GM19238 (cell line): ENCODE measurements around the gene SLC16A3.
"Not testable (repeated sequence)": the region's sequence is repeated elsewhere in the genome, so short reads cannot be mapped to it uniquely, and the experiment has no call there.

ENCODE experiments used
- DNase-seq: peaks from one replicate; pipeline ENCODE4 v3.0.0; 2011; ENCODE audit warnings: low spot score; ENCODE audit not compliant: insufficient read length

The SLC16A3 gene

GRCh38 chr17:82228842-82229697 is at the start of gene SLC16A3:
TSS of gene SLC16A3 (plus strand) at chr17:82229042. CDS start at chr17:82236009, 6,967 bp downstream.
- DNase-seq: peak; percentile 91

- DNase-seq: no peak
Measured at GRCh38 chr17:82179412-82179811, 49.4 kb upstream of the SLC16A3 start.

GRCh38 chr17:82179946-82180475 is 48.8 kb upstream of the SLC16A3 start:
- DNase-seq: no peak

- no peak for DNase-seq
Measured at GRCh38 chr17:82180776-82181528, 47.9 kb upstream of the SLC16A3 start.

- no peak for DNase-seq
Measured at GRCh38 chr17:82184761-82185160, 44.1 kb upstream of the SLC16A3 start.

GRCh38 chr17:82186221-82186620 is 42.6 kb upstream of the SLC16A3 start:
- no peak for DNase-seq

GRCh38 chr17:82187500-82187899 is 41.3 kb upstream of the SLC16A3 start:
- no peak for DNase-seq

GRCh38 chr17:82188001-82188961 is 40.6 kb upstream of the SLC16A3 start:
- no peak for DNase-seq

- DNase-seq: not testable (repeated sequence)
Measured at GRCh38 chr17:82193050-82193449, 35.8 kb upstream of the SLC16A3 start.

GRCh38 chr17:82193520-82194220 is 35.2 kb upstream of the SLC16A3 start:
- no peak for DNase-seq

GRCh38 chr17:82194765-82195164 is 34.1 kb upstream of the SLC16A3 start:
- no peak for DNase-seq

GRCh38 chr17:82195675-82196672 is 32.9 kb upstream of the SLC16A3 start:
- no peak for DNase-seq

GRCh38 chr17:82198092-82198491 is 30.8 kb upstream of the SLC16A3 start:
- DNase-seq: no peak

GRCh38 chr17:82199496-82199895 is 29.3 kb upstream of the SLC16A3 start:
- DNase-seq: no peak

- no peak for DNase-seq
Measured at GRCh38 chr17:82200135-82200534, 28.7 kb upstream of the SLC16A3 start.

- DNase-seq: no peak
Measured at GRCh38 chr17:82200743-82201497, 27.9 kb upstream of the SLC16A3 start.

GRCh38 chr17:82201498-82201910 is 27.3 kb upstream of the SLC16A3 start:
- DNase-seq: no peak

GRCh38 chr17:82202981-82203380 is 25.9 kb upstream of the SLC16A3 start:
- no peak for DNase-seq
